Activated CD4-positive, alpha-beta memory T cell treated with anti-CD3 and anti-CD28 coated beads, Interleukin-2, amount 10 ng/mL, durations not matched to agents 7 days and 5 days (primary cell): ENCODE measurements around the gene ZNF737. TPM values are rescaled to one million over a fixed set of nuclear protein-coding genes. Genes with fewer than 3 reads are reported as not detected.

Source experiments
- total RNA-seq, 2 experiments: library from RNA; stranded (reverse); gene quantifications; one replicate each; pipeline ENCODE4 v1.2.3, GENCODE V29; 2021

The ZNF737 gene
- total RNA-seq, 2 experiments from 2014 or later = 10.4 to 11.7 TPM

Other genes with a start within 250 kb of the ZNF737 start
- 1 to 10 TPM; 7.6 to 8.5 TPM for gene ZNF626, start 95.8 kb upstream of the ZNF737 start, total RNA-seq
- 1 to 10 TPM; 6.0 to 7.5 TPM for gene ZNF66, start 210.5 kb upstream of the ZNF737 start, total RNA-seq